Embryonic facial prominence (tissue), 1 donor: ENCODE results near the gene MRPL33.

Experiments used
- DNase-seq: peaks from one replicate; pipeline ENCODE4 v3.0.0-alpha.2; 2016; ENCODE audit errors: extremely low spot score

MRPL33 gene

DNA sequence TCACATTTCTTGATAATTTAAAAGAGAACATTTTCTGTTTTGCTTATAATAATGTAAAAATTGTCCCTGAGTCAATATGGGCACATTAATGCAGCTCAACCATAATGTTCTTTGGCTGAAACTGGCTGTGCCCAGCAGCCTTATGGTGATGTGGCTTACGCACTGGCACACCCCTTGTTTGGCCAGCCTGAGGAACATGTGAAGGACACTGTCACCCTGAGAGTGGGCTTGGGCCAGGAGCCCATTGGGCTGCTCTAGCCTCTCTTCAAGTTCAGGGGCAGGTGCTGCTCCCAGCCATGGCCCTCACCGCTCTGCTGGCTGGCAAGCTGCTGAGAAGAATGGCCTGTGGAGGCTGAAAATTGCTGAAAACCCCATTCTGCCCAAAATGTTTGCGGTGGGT lies 37.5 kb downstream of the MRPL33 start:
- DNase-seq, result no peak

DNA sequence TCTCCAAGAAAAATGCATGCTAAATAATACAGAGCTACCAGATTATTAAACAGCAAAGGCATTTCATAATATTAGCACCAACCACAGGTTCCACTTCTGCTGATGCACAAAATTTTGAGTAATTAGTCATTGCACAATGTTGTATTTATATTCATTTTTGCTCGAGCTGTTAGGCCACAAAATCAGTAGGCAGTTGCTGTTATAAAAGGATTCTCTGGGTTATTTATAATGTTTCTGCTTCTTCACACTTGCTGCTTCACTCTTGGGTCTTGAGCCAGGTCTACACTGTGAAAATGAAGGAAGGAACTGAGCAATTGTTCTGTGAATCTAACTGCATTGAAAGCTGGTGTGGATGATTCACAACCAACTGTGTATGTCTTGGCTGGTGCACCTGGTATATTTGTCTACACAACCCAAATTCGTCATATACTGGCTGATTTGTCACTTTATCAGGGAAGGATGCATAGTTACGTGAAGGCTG lies 38.3 kb downstream of the MRPL33 start:
- DNase-seq, result no peak

DNA sequence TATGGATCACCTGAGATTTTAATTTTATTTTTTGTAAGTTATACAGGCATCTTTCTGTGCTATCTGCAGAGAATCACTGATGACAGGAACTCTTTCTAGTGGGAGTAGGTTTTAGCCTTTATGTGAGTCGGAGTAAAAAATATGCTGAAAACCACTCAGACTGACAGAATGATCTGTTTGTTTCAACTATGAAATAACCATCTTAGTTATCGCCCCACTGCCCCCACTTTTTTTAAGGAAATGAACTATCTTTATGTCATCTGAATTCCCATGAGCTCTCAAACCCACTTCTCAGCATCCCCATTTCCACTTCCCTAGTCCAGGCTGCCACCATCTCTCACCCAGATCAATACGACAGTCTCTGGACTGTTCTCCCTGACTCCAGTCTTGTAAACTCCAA lies 38.9 kb downstream of the MRPL33 start:
- DNase-seq, result no peak

DNA sequence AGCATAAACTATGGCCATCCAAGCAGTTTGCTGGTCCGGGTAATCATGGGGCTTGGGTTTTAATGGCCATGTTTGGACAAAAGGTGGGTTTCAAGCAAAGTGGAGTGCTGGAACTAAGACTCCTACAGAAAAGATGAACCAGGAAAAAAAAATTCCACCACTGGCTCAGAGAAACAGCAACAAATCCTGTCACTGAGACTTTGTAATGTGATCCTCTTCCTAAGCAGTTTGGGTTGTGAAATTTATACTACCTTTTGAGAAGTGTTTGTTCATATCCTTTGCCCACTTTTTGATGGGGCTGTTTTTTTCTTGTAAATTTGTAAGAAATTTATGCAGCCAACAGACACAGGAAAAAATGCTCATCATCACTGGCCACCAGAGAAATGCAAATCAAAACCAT lies 40.2 kb downstream of the MRPL33 start:
- DNase-seq, result no peak

DNA sequence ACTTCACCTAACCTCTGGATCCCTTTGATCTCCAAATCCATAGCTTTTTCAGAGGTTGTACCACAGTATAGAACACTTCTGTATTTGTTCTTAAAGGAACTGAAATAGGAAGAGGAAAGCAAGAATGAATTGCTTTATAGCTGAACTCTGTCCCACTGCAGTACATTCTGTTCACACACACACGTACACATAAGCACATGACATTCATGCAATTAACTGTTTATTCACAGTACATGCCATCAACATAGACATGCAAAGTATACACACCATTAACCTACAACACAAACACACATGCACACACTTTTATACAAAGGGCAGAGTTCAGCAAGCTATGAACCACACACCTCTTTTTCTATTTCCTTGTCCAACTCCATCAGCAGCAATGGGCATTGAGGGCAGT lies 43.2 kb downstream of the MRPL33 start:
- no peak for DNase-seq

DNA sequence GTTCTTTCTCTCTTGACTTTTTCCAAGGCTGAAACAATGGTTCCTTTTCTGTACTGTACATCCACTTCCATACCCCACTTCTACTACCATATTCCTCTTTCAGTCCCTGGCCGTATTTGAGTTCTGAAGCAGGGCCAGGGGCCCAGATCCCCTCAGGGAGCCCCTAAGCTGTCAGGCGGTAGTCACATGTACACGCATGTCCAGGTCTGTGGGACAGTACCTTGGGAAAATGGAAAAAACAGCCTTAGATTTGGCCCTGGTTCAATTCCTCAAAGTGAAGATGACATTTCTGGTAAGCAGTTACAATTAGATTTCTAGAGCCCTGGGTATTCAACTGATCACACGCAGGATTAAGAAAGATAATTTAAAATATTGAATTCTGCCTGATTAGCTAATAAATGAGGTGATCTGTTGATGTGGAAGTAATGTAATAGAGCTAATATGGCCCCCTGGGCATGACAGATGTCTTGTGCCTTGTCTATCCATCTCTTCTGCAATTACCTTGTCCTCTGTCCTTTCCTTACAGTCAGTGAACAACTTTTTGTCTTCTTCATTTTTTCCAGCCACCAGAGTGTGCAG lies 44.4 kb downstream of the MRPL33 start:
- DNase-seq, result no peak

DNA sequence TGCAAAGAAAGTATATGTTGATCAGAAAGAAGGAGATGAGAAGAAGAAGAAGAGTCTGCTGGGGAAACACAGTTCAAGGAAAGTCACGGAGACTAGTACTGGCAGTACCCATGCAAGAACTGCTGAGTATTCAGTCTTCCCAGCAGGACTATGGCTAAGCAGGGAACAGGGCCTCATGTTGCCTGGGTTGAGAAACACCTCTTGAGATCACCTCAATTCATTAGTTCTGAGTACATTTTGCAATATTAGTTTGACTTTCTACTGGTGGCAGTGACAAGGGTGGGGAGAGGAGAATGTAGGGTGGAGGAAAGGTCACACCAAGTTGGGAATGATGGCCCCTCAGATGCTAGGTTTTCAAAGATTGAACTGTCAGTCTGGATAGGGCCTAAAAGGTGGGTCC lies 50.5 kb downstream of the MRPL33 start:
- DNase-seq, result no peak

DNA sequence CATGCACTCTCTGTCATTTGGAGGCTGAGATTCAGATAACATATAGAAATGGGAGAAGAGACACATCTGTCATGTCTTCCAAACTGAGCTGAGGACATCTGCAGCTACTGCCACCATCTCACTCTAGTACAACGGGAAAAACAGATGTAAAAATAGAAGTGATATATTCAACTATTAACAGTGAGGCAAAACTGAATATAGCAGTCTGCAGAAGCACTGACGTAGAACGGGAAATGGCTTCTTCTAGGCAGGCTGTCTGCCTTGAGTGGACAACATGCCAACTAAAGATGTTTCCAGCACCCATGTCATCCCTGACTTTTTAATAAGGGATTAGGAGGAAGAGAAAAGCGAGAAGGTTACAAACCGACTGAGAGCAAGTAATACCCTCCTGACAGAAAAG lies 51.6 kb downstream of the MRPL33 start:
- DNase-seq, result no peak

DNA sequence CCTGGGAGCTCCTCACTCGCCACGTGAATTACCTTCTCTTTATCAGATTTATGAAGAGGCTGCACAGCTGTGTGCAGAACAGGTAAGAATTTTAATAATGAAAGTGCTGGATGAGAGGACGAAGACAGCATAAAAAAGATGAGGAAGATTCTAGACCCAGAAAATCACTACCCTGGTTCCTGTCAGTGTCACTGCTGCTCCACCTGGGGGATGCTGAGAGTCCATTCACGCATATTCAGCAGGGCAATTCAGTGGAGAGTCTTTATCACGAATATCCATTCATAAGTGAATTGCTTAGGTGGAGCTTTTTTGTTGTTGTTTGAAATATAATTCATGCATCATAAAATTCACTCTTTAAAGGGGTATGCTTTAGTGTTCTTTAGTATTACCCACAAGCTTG lies 52.0 kb downstream of the MRPL33 start:
- DNase-seq, result no peak

DNA sequence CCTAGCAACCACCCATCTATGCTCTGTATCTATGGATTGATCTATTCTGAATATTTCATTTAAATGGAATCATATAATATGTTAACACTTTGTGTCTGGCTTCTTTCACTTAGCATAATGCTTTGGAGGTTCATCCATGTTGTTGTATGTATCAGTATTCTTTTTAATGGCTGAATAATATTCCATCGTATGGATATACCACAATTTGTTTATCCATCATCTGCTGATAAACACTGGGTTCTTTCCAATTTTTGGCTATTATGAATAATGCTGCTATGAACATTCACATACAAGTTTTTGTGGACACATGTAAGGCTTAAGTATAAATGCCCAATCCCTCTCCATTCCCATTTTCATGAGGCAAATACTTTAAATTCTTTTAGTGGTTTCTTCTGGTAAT lies 52.9 kb downstream of the MRPL33 start:
- DNase-seq, result no peak

DNA sequence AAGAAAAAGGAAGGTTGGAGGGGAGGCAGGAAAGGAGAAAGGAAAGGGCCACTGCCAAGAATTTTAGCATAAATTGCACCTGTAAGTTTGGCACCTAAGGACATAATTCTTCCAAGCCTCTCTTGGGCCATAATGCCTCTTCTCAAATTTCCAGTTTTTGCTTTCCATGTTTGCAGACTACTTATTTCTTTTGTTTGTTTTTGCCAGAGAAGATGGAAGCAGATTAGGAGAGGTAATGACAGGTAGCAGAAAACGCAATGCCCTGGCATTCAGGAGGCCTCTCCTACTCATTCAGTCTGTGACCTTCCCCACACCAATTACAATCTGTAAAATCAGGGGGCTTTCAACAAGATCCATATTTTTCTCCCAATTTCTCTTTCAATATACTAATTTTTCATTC lies 56.8 kb downstream of the MRPL33 start:
- no peak for DNase-seq
